Panc1 (cell line): ENCODE data around the gene MBD3. TPM values are rescaled to one million over a fixed set of nuclear protein-coding genes. Genes with fewer than 3 reads are reported as not detected.

Source experiments
- ATAC-seq: fragments of 200-7000 bp; cut with Tn5 transposase; 2 replicates; pipeline ENCODE4 v1.9.1; 2020; ENCODE audit warnings: mild to moderate bottlenecking, moderate library complexity
- BruUV-seq: library from RNA; stranded (reverse); fragments of 400-500 nt; replicated peaks from 2 replicates; lab custom pipeline; 2021; lab: Mats Ljungman, UMichigan
- CTCF ChIA-PET: fragments of 300-600 bp; sonication (Branson Sonifier 250); formaldehyde crosslinking; loops from one replicate; lab custom pipeline; 2022; ENCODE audit warnings: antibody characterized with exemption; lab: Charles Lee
- POLR2A ChIA-PET: fragments of 300-600 bp; sonication (Branson Sonifier 250); formaldehyde crosslinking; loops from one replicate; lab custom pipeline; 2022; ENCODE audit warnings: antibody characterized with exemption; lab: Charles Lee
- DNase-seq: peaks from one replicate; pipeline ENCODE4 v3.0.0-alpha.2; 2010; ENCODE audit warnings: low read depth, low spot score
- H3K27ac ChIP-seq: 2 replicates; pipeline ENCODE4 v1.5.1; 2011; ENCODE audit warnings: mild to moderate bottlenecking, low read length, inconsistent platforms
- H3K27me3 ChIP-seq: fragments of 200-500 bp; sonication (Bioruptor generic); 2 replicates; pipeline ENCODE4 v1.6.0; 2014; ENCODE audit warnings: low read length, inconsistent platforms; ENCODE audit not compliant: control insufficient read depth, insufficient read depth
- H3K36me3 ChIP-seq: fragments of 200-500 bp; sonication (Bioruptor generic); 2 replicates; pipeline ENCODE4 v1.5.1; 2014; ENCODE audit warnings: inconsistent platforms, mild to moderate bottlenecking, low read length, moderate library complexity; ENCODE audit not compliant: control insufficient read depth, insufficient read depth
- H3K4me1 ChIP-seq: 2 replicates; pipeline ENCODE4 v1.5.1; 2011; ENCODE audit warnings: inconsistent platforms, mild to moderate bottlenecking, low read length, moderate library complexity; ENCODE audit not compliant: control insufficient read depth, insufficient read depth
- H3K4me3 ChIP-seq, 2 experiments: 2 replicates each; pipeline ENCODE4 v1.5.1; 2011 to 2012; ENCODE audit warnings: low read depth in 2 of 2, low read length in 2 of 2, mild to moderate bottlenecking in 2 of 2, inconsistent platforms in 1 of 2, moderate library complexity in 1 of 2
- H3K9me3 ChIP-seq: fragments of 200-500 bp; sonication (Bioruptor generic); 2 replicates; pipeline ENCODE4 v1.5.1; 2014; ENCODE audit warnings: low read depth, mild to moderate bottlenecking, inconsistent platforms, low read length, moderate library complexity; ENCODE audit not compliant: control insufficient read depth, insufficient read depth
- CTCF ChIP-seq: fragments of 450-650 bp; IDR thresholded peaks from 2 replicates; pipeline ENCODE4 v1.5.1; 2017; ENCODE audit warnings: mild to moderate bottlenecking
- POLR2AphosphoS5 ChIP-seq: IDR thresholded peaks from 2 replicates; pipeline ENCODE4 v1.6.1; 2012; ENCODE audit warnings: mild to moderate bottlenecking, low read depth, low read length, moderate library complexity
- REST ChIP-seq, 2 experiments: IDR thresholded peaks; 2 replicates each; pipeline ENCODE4 v1.6.1; 2011 to 2012; ENCODE audit warnings: low read depth in 2 of 2, control low read depth in 1 of 2, low read length in 1 of 2, mild to moderate bottlenecking in 1 of 2, moderate library complexity in 1 of 2; ENCODE audit not compliant: insufficient read depth in 1 of 2
- SIN3A ChIP-seq: IDR thresholded peaks from 2 replicates; pipeline ENCODE4 v1.6.1; 2012; ENCODE audit warnings: low read depth, mild to moderate bottlenecking, low read length, moderate library complexity, borderline replicate concordance; ENCODE audit not compliant: insufficient read depth
- TCF7L2 ChIP-seq: IDR thresholded peaks from 2 replicates; pipeline ENCODE4 v1.6.1; 2011; ENCODE audit warnings: mild to moderate bottlenecking, low read depth, low read length, inconsistent platforms
- in situ Hi-C: cut with HindIII; loops from 2 replicates; pipeline ENCODE4 v1.10.0; 2016; ENCODE audit warnings: low sequenced_read_pairs, low pct_unique_long_range_greater_than_20kb
- intact Hi-C: fragments of 100-400 bp; cut with micrococcal nuclease; formaldehyde crosslinking; loops from one replicate; pipeline ENCODE4 v1.10.0; 2022; ENCODE audit not compliant: unreplicated experiment
- total RNA-seq: library from RNA; stranded (reverse); gene quantifications from one replicate; pipeline ENCODE4 v1.2.1, GENCODE V29; 2021; ENCODE audit not compliant: unreplicated experiment

MBD3 gene
- total RNA-seq, 1 experiment from 2014 or later, result 139 TPM

- Histone ChIP-seq H3K27ac (no peak overlapping the region), H3K4me1 (no peaks in the 10 kb centered on the region), H3K36me3 (no peaks in the 10 kb centered on the region), H3K9me3 (no peaks in the 10 kb centered on the region), H3K27me3 (no peaks in the 10 kb centered on the region), H3K4me3 (no peak overlapping the region)
- TF ChIP-seq CTCF (no peak), POLR2AphosphoS5 (no peak), SIN3A (no peak), REST (IDR thresholded peaks at IDR 0.05; ENCODE audit: insufficient read depth in 1 of 2, low read depth in 2 of 2, low read length in 1 of 2) (no peak), TCF7L2 (no peak)
- TSS peak; percentile 53 for BruUV-seq
- ChIA-PET CTCF (no interaction called here), POLR2A (no interaction called here)
- in situ Hi-C loops (no loop called here), intact Hi-C loops (no loop called here)
- DNase-seq (no peak), ATAC-seq (peak; percentile 18)
Measured at GRCh38 chr19:1577929-1578618, 14.6 kb downstream of the MBD3 start.

- no peak for DNase-seq
- no TSS peak for BruUV-seq
- ChIA-PET CTCF (no interaction called here), POLR2A (no interaction called here)
- 0 out of 2 replicates have a peak, but pooled peaks have one; percentile 8 for ATAC-seq
- Histone ChIP-seq H3K4me3 (no peak overlapping the region), H3K27me3 (no peaks in the 10 kb centered on the region), H3K36me3 (no peaks in the 10 kb centered on the region), H3K27ac (no peak overlapping the region), H3K9me3 (no peaks in the 10 kb centered on the region), H3K4me1 (no peaks in the 10 kb centered on the region)
- in situ Hi-C loops (no loop called here), intact Hi-C loops (no loop called here)
- TF ChIP-seq SIN3A (no peak), CTCF (no peak), TCF7L2 (no peak), REST (IDR thresholded peaks at IDR 0.05; ENCODE audit: insufficient read depth in 1 of 2, low read depth in 2 of 2, low read length in 1 of 2) (no peak), POLR2AphosphoS5 (no peak)
Measured at GRCh38 chr19:1577090-1577928, 15.4 kb downstream of the MBD3 start.
